ENCODE results near the gene ATP9B.
"Not testable (repeated sequence)": the region's sequence is repeated elsewhere in the genome, so short reads cannot be mapped to it uniquely, and the experiment has no call there.

- TF ChIP-seq CTCF (conservative IDR thresholded peaks at IDR 0.05; ENCODE audit: low read depth, low read length); EZH2 (IDR thresholded peaks at IDR 0.05; ENCODE audit: low read length, unreplicated experiment); EZH2phosphoT487 (IDR thresholded peaks at IDR 0.05; ENCODE audit: borderline replicate concordance, low read length): not testable (repeated sequence)
Measured at GRCh38 chr18:79376661-79377060, 307.5 kb downstream of the ATP9B start.

All from PC-3 (cell line).